ENCODE measurements around the gene PLEKHA7. TPM values are rescaled to one million over a fixed set of nuclear protein-coding genes. Genes with fewer than 3 reads are reported as not detected.

Gene PLEKHA7
- total RNA-seq, 1 experiment from 2014 or later: 7.2 TPM

DNA sequence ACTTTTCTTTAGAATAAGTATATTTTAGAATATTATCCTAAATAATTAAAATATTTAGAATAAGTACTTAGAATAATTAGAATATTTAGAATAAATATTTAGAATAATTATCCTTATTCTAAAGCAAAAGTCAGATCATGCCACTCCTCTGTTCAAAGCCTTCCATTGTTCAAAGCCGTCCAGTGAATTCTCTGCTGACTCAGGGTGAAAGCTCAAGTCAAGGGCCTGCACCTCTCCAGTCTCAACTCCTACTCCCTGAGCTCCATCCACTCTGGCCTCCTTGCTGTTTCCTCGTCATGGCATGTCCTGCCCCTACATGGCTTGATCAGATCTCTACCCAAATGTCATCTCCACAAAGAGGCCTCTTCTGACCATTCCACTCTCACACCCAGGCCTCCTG, 30.0 kb downstream of the PLEKHA7 start:
- ChIA-PET CTCF (no interaction called here), RAD21 (ENCODE audit: low non-redundant PET in 1 of 2, low total read pairs in 2 of 2, uncharacterized antibody in 2 of 2, unreplicated experiment in 2 of 2) (no interaction called here)

More for the DNA sequence above, 30.0 kb downstream of the PLEKHA7 start:
- DNase-seq (ENCODE audit: low read depth, low spot score) (no peak), ATAC-seq (no peak)
- Histone ChIP-seq H3K9me2 (ENCODE audit: insufficient read depth) (no peaks in the 10 kb centered on the region), H3K9ac (ENCODE audit: low read length) (no peak overlapping the region), H3K4me1 (ENCODE audit: control insufficient read depth in 1 of 2, insufficient read depth in 2 of 2, low read length in 2 of 2) (peaks cover 25 to 38% of the 10 kb centered on the region in 2 experiments), H3K27ac (ENCODE audit: low read depth, low read length) (no peak overlapping the region), H3K9me3 (ENCODE audit: control insufficient read depth in 1 of 2, insufficient read depth in 1 of 2, low read depth in 1 of 2, low read length in 2 of 2) (no peaks in the 10 kb centered on the region), H3K4me3 (replicated peaks in 1 of 2; ENCODE audit: low read depth in 1 of 2, low read length in 2 of 2) (no peak overlapping the region), H3K27me3 (ENCODE audit: insufficient read depth, low read length) (no peaks in the 10 kb centered on the region), H3K36me3 (ENCODE audit: control insufficient read depth in 1 of 2, insufficient read depth in 2 of 2, low read length in 2 of 2) (no peaks in the 10 kb centered on the region), H4K20me1 (ENCODE audit: insufficient read depth) (no peaks in the 10 kb centered on the region), H3K4me2 (ENCODE audit: low read length) (no peak overlapping the region), H2AFZ (ENCODE audit: low read depth, low read length, poor library complexity, severe bottlenecking) (no peak overlapping the region), H3K79me2 (ENCODE audit: insufficient read depth, low read length) (no peaks in the 10 kb centered on the region)
- TF ChIP-seq EZH2phosphoT487 (IDR thresholded peaks at IDR 0.05; ENCODE audit: borderline replicate concordance): no peak
- TF ChIP-seq RAD21 (IDR thresholded peaks at IDR 0.05; ENCODE audit: low read depth): no peak
- TF ChIP-seq CEBPB (IDR thresholded peaks at IDR 0.05; ENCODE audit: low read depth): no peak
- no peak for TF ChIP-seq POLR2A (IDR thresholded peaks at IDR 0.05; ENCODE audit: borderline replicate concordance, extremely low read depth, insufficient read depth, insufficient read length)
- TF ChIP-seq FOSL1 (IDR thresholded peaks at IDR 0.05; ENCODE audit: low read depth): no peak
- TF ChIP-seq, protein P1, sequence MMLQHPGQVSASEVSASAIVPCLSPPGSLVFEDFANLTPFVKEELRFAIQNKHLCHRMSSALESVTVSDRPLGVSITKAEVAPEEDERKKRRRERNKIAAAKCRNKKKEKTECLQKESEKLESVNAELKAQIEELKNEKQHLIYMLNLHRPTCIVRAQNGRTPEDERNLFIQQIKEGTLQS (IDR thresholded peaks at IDR 0.05): no peak
- TF ChIP-seq, protein P2, sequence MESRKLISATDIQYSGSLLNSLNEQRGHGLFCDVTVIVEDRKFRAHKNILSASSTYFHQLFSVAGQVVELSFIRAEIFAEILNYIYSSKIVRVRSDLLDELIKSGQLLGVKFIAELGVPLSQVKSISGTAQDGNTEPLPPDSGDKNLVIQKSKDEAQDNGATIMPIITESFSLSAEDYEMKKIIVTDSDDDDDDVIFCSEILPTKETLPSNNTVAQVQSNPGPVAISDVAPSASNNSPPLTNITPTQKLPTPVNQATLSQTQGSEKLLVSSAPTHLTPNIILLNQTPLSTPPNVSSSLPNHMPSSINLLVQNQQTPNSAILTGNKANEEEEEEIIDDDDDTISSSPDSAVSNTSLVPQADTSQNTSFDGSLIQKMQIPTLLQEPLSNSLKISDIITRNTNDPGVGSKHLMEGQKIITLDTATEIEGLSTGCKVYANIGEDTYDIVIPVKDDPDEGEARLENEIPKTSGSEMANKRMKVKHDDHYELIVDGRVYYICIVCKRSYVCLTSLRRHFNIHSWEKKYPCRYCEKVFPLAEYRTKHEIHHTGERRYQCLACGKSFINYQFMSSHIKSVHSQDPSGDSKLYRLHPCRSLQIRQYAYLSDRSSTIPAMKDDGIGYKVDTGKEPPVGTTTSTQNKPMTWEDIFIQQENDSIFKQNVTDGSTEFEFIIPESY (IDR thresholded peaks at IDR 0.05; ENCODE audit: extremely low read depth, insufficient replicate concordance, low read length): no peak
- TF ChIP-seq, protein P3, sequence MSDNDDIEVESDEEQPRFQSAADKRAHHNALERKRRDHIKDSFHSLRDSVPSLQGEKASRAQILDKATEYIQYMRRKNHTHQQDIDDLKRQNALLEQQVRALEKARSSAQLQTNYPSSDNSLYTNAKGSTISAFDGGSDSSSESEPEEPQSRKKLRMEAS (IDR thresholded peaks at IDR 0.05): no peak
- TF ChIP-seq, protein P4, sequence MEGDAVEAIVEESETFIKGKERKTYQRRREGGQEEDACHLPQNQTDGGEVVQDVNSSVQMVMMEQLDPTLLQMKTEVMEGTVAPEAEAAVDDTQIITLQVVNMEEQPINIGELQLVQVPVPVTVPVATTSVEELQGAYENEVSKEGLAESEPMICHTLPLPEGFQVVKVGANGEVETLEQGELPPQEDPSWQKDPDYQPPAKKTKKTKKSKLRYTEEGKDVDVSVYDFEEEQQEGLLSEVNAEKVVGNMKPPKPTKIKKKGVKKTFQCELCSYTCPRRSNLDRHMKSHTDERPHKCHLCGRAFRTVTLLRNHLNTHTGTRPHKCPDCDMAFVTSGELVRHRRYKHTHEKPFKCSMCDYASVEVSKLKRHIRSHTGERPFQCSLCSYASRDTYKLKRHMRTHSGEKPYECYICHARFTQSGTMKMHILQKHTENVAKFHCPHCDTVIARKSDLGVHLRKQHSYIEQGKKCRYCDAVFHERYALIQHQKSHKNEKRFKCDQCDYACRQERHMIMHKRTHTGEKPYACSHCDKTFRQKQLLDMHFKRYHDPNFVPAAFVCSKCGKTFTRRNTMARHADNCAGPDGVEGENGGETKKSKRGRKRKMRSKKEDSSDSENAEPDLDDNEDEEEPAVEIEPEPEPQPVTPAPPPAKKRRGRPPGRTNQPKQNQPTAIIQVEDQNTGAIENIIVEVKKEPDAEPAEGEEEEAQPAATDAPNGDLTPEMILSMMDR (IDR thresholded peaks at IDR 0.05 in 2 of 3, conservative IDR thresholded peaks at IDR 0.05 in 1 of 3; ENCODE audit: borderline replicate concordance in 1 of 3, insufficient read depth in 1 of 3, low read depth in 2 of 3, low read length in 2 of 3): no peak
- TF ChIP-seq JUND (IDR thresholded peaks at IDR 0.05): no peak
- no peak for TF ChIP-seq SRF (IDR thresholded peaks at IDR 0.05; ENCODE audit: low read depth)
- TF ChIP-seq ZNF274 (IDR thresholded peaks at IDR 0.05; ENCODE audit: low read depth, low read length): no peak
- no peak for TF ChIP-seq TCF7L2 (IDR thresholded peaks at IDR 0.05; ENCODE audit: borderline replicate concordance, extremely low read depth, insufficient read depth, insufficient read length)
- TF ChIP-seq ZFX (IDR thresholded peaks at IDR 0.05): no peak
- POLR2A ChIA-PET: no interaction called here
- intact Hi-C loops (cut with micrococcal nuclease): no loop called here
- BruUV-seq (replicated peaks): no TSS peak
